OCI-LY1 (cell line): ENCODE data around the gene GSTO1.

Source experiments
- EZH2 ChIP-seq: fragments of 200-600 bp; sonication (generic), shearing (Covaris generic); IDR thresholded peaks from 2 replicates; pipeline ENCODE4 v1.8.0; 2017; ENCODE audit warnings: borderline replicate concordance, mixed run types, mild to moderate bottlenecking, antibody characterized with exemption, low read length, moderate library complexity, mixed read lengths
- TF ChIP-seq, protein P1 (sequence below): fragments of 200-600 bp; sonication (generic), shearing (Covaris generic); IDR thresholded peaks from 2 replicates; pipeline ENCODE4 v1.5.1; 2017; ENCODE audit warnings: mild to moderate bottlenecking, antibody characterized with exemption, low read length, moderate library complexity, mixed read lengths

DNA sequence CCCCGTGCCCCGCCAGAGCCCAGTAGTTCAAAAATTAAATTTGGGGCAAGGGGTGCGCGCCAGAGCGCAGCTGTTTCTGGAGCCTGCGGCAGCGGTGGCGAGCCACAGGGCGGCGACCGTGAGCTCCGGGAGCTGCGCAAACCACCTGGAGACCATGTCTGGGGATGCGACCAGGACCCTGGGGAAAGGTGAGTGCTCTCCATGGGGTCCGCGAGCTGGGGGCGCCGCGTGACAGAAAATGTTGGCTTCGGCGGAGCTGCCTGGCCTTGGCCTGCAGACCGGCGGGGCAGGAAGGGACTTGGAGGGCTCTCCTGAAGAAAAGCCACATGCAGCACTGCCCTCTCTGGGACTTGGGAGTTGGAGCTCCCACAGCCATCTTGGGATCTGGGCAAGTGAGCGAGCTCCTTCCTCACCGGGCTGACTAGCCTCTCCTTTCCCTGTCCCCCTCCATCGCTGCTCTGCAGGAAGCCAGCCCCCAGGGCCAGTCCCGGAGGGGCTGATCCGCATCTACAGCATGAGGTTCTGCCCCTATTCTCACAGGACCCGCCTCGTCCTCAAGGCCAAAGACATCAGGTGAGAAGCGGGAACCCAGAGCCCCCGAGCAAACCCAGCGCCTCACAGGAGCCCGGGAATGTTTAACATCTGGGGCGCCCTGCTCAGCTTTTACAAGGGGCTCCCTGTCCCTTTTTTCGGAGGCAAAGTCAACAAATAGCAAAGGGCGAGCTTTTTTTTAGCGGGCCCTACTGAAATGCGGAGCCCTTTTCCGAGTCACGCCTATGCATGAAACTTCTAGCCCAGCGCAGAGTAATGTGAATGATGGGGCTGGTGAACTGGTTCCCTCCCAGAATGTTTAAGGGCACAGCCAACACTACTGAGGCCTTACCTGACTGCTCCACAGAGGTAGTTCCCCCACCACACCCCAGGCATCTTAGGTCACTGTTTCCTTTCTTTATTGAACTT is 20.4 kb downstream of the GSTO1 start:
- TF ChIP-seq, protein P1, sequence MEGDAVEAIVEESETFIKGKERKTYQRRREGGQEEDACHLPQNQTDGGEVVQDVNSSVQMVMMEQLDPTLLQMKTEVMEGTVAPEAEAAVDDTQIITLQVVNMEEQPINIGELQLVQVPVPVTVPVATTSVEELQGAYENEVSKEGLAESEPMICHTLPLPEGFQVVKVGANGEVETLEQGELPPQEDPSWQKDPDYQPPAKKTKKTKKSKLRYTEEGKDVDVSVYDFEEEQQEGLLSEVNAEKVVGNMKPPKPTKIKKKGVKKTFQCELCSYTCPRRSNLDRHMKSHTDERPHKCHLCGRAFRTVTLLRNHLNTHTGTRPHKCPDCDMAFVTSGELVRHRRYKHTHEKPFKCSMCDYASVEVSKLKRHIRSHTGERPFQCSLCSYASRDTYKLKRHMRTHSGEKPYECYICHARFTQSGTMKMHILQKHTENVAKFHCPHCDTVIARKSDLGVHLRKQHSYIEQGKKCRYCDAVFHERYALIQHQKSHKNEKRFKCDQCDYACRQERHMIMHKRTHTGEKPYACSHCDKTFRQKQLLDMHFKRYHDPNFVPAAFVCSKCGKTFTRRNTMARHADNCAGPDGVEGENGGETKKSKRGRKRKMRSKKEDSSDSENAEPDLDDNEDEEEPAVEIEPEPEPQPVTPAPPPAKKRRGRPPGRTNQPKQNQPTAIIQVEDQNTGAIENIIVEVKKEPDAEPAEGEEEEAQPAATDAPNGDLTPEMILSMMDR = peak; percentile 76
- TF ChIP-seq EZH2 = no peak
